Measurements from ENCODE around the gene CEP164.

GRCh38 chr11:117300773-117301172 lies 26.9 kb upstream of the CEP164 start:
- TF ChIP-seq CTCF (IDR thresholded peaks at IDR 0.05) (no peak), POLR2A (IDR thresholded peaks at IDR 0.05) (no peak)

Measured in lower leg skin (tissue), 3 donors.